DLD1 (cell line): ENCODE results near the gene TCF19.
"Not testable (repeated sequence)": the region's sequence is repeated elsewhere in the genome, so short reads cannot be mapped to it uniquely, and the experiment has no call there.

Source experiments
- in situ Hi-C: cut with HindIII; loops from 2 replicates; pipeline ENCODE4 v1.10.0; 2017; ENCODE audit warnings: low sequenced_read_pairs

TCF19 gene

DNA sequence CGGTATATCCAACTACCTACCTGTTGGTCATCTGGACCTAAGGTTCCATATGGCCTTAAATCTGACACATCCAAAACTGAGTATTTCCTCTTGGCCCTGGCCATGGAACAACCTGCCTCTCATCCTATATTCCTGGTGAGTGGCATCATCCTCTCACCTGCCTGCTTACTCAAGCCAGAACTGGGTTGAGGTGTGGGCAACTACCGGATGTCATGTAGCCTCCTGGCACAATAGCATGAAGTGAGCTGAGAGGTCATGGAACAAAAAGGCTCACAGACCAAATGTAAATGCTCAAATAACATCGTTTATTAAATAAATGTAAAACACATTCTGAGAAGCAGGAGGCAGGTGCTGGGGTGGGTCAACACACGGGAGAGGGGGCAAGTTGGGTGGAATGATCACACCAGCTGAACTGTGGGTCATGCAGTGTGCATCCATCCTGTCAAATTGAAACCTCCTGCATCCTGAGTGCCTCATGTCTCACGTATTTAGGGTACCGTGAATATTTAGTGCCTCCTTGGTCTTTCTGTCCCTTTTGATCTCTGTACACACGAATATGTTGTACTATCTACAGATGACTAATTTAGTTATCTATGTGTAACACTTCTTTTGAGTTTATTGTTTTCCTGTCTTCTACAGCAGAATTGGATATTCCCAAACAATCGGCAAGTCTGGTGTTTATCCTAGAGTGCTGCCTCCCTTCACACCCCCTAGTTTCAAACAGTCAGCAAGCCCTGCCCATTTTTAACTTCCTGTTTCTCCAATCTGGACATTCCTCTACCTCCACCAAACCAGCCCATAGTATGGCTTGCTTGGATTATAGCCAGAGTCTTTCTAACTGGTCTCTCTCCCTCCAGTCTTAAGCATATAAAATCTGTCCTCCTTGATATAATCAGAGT is 20.0 kb downstream of the TCF19 start:
- in situ Hi-C loops: no loop called here

DNA sequence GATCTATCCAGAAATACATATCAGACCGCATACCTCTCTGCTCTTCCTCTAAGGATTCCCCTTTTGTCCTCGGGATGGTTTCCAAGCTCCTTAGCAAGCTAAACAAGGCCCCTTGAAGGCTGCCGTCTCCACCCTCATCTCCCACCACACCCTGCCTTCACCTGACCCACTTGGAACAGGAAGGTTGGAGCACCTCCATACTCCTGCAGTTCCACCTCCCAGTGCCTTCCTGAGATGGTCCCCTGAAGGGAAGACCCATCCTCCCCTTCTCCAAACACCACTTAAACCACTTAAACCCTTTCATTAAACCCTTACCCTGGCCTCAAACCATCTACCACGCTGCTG is 20.6 kb downstream of the TCF19 start:
- in situ Hi-C loops: no loop called here

- in situ Hi-C loops: no loop called here
Observed at GRCh38 chr6:31179896-31180295, 21.5 kb downstream of the TCF19 start.

- in situ Hi-C loops: no loop called here
Observed at GRCh38 chr6:31180500-31180899, 22.1 kb downstream of the TCF19 start.

DNA sequence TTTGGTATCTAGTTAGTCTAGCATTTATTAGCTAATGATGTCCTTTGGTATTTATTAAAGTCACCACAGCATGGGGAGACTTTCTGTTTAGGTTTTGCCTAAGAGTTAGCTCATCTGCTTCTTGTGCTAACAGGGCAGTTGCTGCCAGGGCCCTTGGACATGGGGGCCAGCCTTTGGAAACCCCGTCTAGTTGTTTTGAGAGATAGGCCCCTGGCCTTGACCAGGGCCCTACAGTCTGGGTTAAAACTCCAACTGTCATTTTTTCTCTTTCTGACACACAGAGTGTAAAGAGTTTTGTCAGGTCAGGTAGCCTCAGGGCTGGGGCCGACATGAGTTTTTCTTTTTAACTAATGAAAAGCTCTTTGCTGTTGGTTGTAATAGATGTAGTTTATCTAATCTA is 24.9 kb downstream of the TCF19 start:
- in situ Hi-C loops: not testable (repeated sequence)

- in situ Hi-C loops: not testable (repeated sequence)
Observed at GRCh38 chr6:31183859-31184258, 25.5 kb downstream of the TCF19 start.

DNA sequence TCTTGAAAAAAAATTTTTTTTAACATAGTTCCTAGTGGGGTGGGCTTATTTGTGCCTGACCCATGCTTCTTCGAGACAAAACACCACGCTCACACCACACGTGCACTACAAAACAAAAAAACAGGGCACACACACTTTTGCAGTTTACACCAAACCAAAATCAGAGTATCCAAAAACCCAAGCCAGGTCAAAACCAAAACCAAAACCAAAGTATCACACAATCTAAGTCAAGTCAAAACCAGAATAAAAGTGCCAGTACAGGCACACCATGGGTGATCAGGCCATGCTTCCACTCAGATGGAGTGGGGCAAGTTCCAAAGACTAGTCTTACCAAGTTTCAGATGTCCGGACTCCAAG is 27.3 kb downstream of the TCF19 start:
- in situ Hi-C loops: not testable (repeated sequence)

- in situ Hi-C loops: no loop called here
Observed at GRCh38 chr6:31186052-31186734, 27.8 kb downstream of the TCF19 start.

DNA sequence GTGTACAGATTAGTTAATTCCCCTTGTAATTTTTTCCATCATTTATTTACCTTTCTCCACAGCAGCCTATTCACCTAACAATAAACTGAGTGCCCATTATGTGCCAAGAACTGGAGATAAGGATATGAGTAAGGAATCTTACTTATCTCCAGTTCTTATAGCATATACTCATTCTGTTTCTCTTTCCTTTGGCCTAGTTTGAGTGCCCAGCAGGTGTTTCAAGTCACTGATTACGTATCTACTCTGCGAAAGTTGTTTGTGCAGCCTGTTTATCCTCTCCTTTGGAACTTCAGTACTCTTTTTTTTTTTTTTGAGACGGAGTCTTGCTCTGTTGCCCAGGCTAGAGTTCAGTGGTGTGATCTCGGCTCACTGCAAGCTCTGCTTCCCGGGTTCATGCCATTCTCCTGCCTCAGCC is 29.4 kb downstream of the TCF19 start:
- in situ Hi-C loops: no loop called here

DNA sequence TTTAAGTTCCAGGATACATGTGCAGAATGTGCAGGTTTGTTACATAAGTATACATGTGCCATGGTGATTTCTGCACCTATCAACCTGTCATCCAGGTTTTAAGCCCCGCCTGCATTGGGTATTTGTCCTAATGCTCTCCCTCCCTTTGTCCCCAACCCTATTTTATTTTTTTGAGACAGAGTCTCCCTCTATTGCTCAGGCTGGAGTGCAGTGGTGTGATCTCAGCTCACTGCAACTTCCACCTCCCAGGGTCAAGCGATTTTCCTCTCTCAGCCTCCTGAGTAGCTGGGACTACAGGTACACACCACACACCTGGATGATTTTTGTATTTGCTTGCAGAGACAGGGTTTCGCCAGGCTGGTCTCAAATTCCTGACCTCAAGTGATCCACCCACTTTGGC is 30.8 kb downstream of the TCF19 start:
- in situ Hi-C loops: not testable (repeated sequence)

DNA sequence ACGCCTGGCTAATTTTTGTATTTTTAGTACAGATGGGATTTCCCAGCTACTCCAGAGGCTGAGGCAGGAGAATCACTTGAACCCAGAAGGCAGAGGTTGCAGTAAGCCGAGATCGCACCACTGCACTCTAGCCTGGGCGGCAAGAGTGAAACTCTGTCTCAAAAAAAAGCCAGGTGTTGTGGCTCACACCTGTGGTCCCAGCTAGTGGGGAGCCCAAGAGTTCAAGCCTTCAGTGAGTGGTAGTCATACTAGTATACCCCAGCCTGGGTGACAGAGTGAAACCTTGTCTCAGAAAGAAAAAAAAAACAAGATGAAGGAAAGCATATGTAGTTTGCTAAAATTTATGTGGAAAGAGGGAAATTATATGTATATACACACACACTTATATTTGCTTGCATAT is 32.1 kb downstream of the TCF19 start:
- in situ Hi-C loops: no loop called here

DNA sequence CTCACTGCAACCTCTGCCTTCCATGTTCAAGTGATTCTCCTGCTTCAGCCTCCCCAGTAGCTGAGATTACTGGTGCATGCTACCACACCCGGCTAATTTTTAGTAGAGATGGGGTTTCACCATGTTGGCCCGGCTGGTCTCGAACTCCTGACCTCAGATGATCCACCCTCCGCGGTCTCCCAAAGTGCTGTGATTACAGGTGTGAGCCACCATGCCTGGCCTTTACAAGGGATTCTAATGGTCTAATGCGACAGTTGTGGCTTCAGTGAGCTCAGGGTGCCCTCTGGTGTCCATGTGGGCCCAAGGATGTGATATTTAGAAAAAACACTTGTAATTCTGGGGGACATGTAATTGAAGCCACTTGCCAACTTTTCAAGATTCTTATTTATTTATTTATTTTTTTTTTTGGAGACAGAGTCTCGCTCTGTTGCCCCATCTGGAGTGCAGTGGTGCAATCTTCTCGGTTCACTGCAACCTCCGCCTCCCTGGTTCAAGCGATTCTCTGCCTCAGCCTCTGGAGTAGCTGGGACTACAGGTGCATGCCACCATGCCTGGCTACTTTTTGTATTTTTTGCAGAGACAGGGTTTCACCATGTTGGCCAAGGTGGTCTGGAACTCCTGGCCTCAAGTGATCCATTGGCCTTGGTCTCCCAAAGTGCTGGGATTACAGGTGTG is 34.2 kb downstream of the TCF19 start:
- in situ Hi-C loops: not testable (repeated sequence)

- in situ Hi-C loops: no loop called here
Observed at GRCh38 chr6:31193206-31193605, 34.8 kb downstream of the TCF19 start.

DNA sequence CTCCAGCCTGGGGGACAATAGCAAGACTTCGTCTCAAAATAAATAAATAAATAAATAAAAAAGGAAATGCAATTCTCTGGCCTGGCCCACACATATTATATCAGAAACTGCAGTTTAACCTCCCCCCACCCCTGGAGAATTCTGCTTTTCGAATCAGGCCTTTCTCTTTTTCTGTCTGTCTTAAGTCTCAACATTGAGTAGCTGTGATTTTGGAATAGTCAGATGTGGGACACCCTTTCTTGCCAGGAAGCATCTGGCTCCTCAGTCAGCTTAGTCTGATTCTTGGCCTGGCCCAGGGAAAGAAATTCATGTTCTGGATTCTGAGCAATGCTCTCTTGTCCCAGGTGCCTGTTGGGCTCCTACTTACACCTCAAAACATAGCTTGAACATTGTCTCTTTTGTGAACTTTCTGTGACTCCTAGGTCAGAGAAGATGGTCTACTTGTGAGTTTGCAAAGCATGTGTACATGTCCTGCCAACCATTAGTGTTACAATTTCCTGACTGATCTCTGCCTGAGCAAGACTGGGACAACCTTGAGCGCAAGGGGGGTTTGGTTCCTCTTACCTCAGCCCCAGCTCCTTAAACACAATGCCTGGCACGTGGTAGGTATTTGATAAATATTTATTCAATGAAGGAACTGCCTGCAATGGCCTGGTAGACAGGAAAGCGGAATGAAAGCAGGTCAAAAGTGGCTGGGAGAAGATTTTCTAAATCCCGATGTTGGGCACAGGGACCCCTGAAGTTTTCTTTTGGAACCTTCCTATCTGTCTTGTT is 35.9 kb downstream of the TCF19 start:
- in situ Hi-C loops: no loop called here

- in situ Hi-C loops: not testable (repeated sequence)
Observed at GRCh38 chr6:31195308-31195979, 37.1 kb downstream of the TCF19 start.

GRCh38 chr6:31196251-31197022 is 38.0 kb downstream of the TCF19 start:
- in situ Hi-C loops: not testable (repeated sequence)

- in situ Hi-C loops: no loop called here
Observed at GRCh38 chr6:31197559-31198305, 39.3 kb downstream of the TCF19 start.

GRCh38 chr6:31199105-31199452 is 40.7 kb downstream of the TCF19 start:
- in situ Hi-C loops: not testable (repeated sequence)
